Ishikawa (cell line): ENCODE data around the gene SLC25A44.

Experiments
- CEBPB ChIP-seq: IDR thresholded peaks from 2 replicates; pipeline ENCODE4 v1.6.1; 2012
- CREB1 ChIP-seq: IDR thresholded peaks from 2 replicates; pipeline ENCODE4 v1.6.1; 2012; ENCODE audit warnings: low read depth
- EP300 ChIP-seq: IDR thresholded peaks from 2 replicates; pipeline ENCODE4 v1.6.1; 2012; ENCODE audit warnings: borderline replicate concordance
- TAF1 ChIP-seq: IDR thresholded peaks from 2 replicates; pipeline ENCODE4 v1.6.1; 2012; ENCODE audit warnings: low read depth, mild to moderate bottlenecking

DNA sequence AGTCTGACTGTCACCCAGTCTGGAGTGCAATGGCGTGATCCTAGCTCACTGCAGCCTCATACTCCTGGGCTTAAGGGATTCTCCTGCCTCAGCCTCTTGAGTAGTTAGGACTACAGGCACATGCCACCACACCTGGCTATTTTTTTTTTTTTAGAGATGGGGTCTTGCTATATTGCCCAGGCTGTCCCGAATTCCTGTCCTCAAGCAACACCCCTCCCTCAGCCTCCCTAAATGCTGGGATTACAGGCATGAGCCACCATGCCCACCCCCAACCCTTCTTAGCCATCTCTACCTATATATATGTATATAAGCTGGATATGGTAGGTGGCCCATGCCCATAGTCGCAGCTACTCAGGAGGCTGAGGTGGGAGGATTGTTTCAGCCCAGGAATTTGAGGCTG, 13.4 kb upstream of the SLC25A44 start:
- TF ChIP-seq CREB1 (no peak), CEBPB (no peak), TAF1 (no peak), EP300 (no peak)
